Thyroid gland (tissue), 4 donors: ENCODE data around the gene M6PR.

ENCODE experiments used
- POLR2A ChIP-seq, 2 donors: fragments of 450-650 bp; IDR thresholded peaks; one replicate each; pipeline ENCODE4 v1.6.1; 2017; ENCODE audit warnings: antibody characterized with exemption in 2 of 2, mild to moderate bottlenecking in 2 of 2, moderate library complexity in 1 of 2
- TF ChIP-seq, protein P1 (sequence below), 6 experiments: fragments of 200-600 bp in 3 of 6; fragments of 450-650 bp in 3 of 6; sonication (generic) in 3 of 6; IDR thresholded peaks; one replicate each; pipeline ENCODE4 v1.5.1; 2016 to 2019; ENCODE audit warnings: antibody characterized with exemption in 6 of 6, mild to moderate bottlenecking in 2 of 6, inconsistent platforms in 1 of 6, moderate library complexity in 1 of 6

DNA sequence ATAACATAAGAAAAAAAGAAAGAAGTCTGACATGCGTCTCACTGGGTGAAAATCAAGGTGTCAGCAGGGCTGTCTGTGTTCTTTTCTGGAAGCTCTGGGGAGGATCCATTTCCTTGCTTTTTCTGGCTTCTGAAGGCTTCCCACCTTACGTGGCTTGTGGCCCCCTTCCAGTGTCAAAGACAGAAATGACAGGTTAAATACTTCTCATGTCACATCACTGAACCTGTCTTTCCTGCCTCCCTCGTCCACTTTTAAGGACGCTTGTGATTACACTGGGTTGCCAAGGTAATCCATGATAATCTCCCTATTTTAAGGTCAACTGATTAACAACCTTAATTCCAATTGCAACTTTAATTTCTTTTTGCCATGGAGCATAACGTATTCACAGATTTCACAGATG lies 39.7 kb downstream of the M6PR start:
- TF ChIP-seq, protein P1, sequence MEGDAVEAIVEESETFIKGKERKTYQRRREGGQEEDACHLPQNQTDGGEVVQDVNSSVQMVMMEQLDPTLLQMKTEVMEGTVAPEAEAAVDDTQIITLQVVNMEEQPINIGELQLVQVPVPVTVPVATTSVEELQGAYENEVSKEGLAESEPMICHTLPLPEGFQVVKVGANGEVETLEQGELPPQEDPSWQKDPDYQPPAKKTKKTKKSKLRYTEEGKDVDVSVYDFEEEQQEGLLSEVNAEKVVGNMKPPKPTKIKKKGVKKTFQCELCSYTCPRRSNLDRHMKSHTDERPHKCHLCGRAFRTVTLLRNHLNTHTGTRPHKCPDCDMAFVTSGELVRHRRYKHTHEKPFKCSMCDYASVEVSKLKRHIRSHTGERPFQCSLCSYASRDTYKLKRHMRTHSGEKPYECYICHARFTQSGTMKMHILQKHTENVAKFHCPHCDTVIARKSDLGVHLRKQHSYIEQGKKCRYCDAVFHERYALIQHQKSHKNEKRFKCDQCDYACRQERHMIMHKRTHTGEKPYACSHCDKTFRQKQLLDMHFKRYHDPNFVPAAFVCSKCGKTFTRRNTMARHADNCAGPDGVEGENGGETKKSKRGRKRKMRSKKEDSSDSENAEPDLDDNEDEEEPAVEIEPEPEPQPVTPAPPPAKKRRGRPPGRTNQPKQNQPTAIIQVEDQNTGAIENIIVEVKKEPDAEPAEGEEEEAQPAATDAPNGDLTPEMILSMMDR (IDR thresholded peaks at IDR 0.05), result no peak
- no peak for TF ChIP-seq POLR2A (IDR thresholded peaks at IDR 0.05)
